ENCODE measurements around the gene ARFGAP3.

- no peak for TF ChIP-seq POLR2A (IDR thresholded peaks at IDR 0.05)
- no peak for TF ChIP-seq CTCF (IDR thresholded peaks at IDR 0.05)
These were observed 8.5 kb upstream of the ARFGAP3 start for GRCh38 chr22:42865536-42865935.
